Stomach (tissue), 4 donors: ENCODE measurements around the gene FAM9C.

Source experiments
- EP300 ChIP-seq: sonication (generic); formaldehyde crosslinking; IDR thresholded peaks from one replicate; pipeline ENCODE4 v1.6.1; 2017; ENCODE audit warnings: antibody characterized with exemption
- POLR2A ChIP-seq, 4 donors: fragments of 450-650 bp; IDR thresholded peaks; one replicate each; pipeline ENCODE4 v1.6.1; 2016; ENCODE audit warnings: antibody characterized with exemption in 4 of 4, control low read depth in 2 of 4, mild to moderate bottlenecking in 1 of 4, moderate library complexity in 1 of 4
- TF ChIP-seq, protein P1 (sequence below), 7 experiments: fragments of 450-650 bp in 4 of 7; fragments of 200-600 bp in 3 of 7; sonication (generic) in 3 of 7; IDR thresholded peaks; one replicate each; pipeline ENCODE4 v1.5.1; 2016 to 2019; ENCODE audit warnings: antibody characterized with exemption in 7 of 7, control low read depth in 2 of 7, mild to moderate bottlenecking in 1 of 7

DNA sequence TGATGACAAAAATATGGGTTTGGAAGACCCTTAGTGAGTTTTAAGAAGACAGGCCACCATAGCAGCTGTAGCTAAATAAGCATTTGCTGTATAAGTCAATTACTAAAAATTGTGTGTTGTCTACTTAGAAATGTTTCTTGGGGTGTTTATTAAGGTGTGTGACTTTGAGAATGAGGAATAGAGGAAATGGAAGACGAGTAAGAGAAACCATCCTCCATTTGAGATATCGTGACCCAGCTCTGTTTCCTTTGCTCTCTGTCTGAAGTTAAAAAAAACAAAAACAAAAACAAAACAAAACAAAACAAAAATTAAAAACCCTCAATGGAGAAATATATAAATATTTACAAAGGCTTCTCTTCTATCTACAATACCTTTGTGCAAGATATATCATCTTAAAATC, 41.7 kb upstream of the FAM9C start:
- TF ChIP-seq, protein P1, sequence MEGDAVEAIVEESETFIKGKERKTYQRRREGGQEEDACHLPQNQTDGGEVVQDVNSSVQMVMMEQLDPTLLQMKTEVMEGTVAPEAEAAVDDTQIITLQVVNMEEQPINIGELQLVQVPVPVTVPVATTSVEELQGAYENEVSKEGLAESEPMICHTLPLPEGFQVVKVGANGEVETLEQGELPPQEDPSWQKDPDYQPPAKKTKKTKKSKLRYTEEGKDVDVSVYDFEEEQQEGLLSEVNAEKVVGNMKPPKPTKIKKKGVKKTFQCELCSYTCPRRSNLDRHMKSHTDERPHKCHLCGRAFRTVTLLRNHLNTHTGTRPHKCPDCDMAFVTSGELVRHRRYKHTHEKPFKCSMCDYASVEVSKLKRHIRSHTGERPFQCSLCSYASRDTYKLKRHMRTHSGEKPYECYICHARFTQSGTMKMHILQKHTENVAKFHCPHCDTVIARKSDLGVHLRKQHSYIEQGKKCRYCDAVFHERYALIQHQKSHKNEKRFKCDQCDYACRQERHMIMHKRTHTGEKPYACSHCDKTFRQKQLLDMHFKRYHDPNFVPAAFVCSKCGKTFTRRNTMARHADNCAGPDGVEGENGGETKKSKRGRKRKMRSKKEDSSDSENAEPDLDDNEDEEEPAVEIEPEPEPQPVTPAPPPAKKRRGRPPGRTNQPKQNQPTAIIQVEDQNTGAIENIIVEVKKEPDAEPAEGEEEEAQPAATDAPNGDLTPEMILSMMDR (IDR thresholded peaks at IDR 0.05), result no peak
- no peak for TF ChIP-seq POLR2A (IDR thresholded peaks at IDR 0.05)
- no peak for TF ChIP-seq EP300
